ENCODE results near the gene GPR27.

GRCh38 chr3:71751602-71752001 lies 2.1 kb upstream of the GPR27 start:
- TF ChIP-seq EZH2 (IDR thresholded peaks at IDR 0.05; ENCODE audit: low read depth), result no peak
- no peak for TF ChIP-seq CTCF (conservative IDR thresholded peaks at IDR 0.05)

All from PC-9 (cell line).